SHP77 treated with DMSO at 0.1 percent for 48 hours (cell line): ENCODE data around the gene GCM1.
A peak's percentile ranks its signal among the peaks of the same experiment; 100 is the strongest.

Experiments used
- DNase-seq: peaks from one replicate; lab custom pipeline; 2025; lab: John Stamatoyannopoulos, UW

GCM1 gene

GRCh38 chr6:53107091-53107490 lies 41.5 kb downstream of the GCM1 start:
- DNase-seq: no peak

- DNase-seq: no peak
Measured at GRCh38 chr6:53104916-53105315, 43.7 kb downstream of the GCM1 start.

GRCh38 chr6:53103993-53104675 lies 44.5 kb downstream of the GCM1 start:
- peak; percentile 19 for DNase-seq

GRCh38 chr6:53101006-53101405 lies 47.6 kb downstream of the GCM1 start:
- no peak for DNase-seq

GRCh38 chr6:53100561-53100960 lies 48.1 kb downstream of the GCM1 start:
- no peak for DNase-seq

GRCh38 chr6:53095716-53096115 lies 52.9 kb downstream of the GCM1 start:
- no peak for DNase-seq

GRCh38 chr6:53095270-53095669 lies 53.4 kb downstream of the GCM1 start:
- no peak for DNase-seq

- DNase-seq: no peak
Measured at GRCh38 chr6:53090576-53090975, 58.1 kb downstream of the GCM1 start.

GRCh38 chr6:53089948-53090347 lies 58.7 kb downstream of the GCM1 start:
- no peak for DNase-seq

GRCh38 chr6:53086302-53086701 lies 62.3 kb downstream of the GCM1 start:
- DNase-seq: no peak

GRCh38 chr6:53080813-53081212 lies 67.8 kb downstream of the GCM1 start:
- DNase-seq: no peak
